OCI-LY3 (cell line): ENCODE measurements around the gene NOTCH3.

ENCODE experiments used
- EZH2phosphoT487 ChIP-seq: fragments of 200-600 bp; shearing (Covaris generic); IDR thresholded peaks from 2 replicates; pipeline ENCODE4 v1.6.1; 2018; ENCODE audit warnings: antibody characterized with exemption, mixed run types, low read depth
- TF ChIP-seq, protein P1 (sequence below): fragments of 200-600, 300-600 bp; sonication (generic); IDR thresholded peaks from 2 replicates; pipeline ENCODE4 v1.5.1; 2014; ENCODE audit warnings: antibody characterized with exemption, low read length, low read depth

DNA sequence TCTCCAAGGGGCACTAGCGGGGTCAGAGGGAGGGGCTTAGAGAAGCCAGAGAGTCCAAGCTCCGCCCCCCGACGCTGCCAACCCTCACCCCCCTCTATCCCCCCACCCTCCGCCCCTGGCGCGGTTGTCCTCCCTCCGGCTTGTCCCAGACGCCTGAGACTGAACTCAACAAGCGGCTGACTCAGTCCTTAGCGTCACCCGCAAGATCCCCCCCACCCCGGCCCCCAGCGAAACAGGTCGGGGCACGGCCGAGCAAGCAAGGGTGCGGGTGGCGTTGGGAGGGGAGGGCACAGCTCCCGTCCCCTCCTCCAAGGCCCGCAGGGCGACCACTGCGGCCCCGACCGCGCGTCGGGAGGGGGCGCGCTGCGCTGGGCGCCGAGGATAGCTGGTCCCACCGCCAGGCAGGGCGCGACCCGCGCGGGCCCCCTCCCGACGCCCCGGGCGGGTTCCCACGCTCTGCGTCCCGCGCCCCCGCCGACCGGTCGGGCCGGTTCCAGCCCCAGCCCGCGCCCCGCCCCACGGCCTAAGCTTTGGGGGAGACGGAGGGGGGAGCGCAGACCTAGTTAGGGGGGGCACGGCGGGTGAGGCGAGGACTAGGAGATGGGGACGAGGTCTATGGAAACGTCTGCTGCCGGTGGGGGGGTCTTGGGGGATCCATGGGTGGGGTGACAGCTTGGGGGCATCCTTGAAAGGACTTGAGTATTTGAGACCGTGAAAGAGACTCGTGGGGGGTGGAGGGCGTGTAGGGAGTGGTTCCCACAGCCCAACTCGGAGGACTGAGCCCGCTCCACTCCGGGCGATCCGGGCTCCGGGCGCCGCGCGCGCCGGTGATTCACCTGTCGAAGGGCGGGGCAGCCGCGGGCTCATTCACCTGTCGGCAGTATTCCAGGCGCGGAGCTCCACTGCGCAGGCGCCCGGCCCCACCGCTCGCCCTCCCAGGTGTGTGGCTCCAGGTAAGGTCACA lies 5.1 kb downstream of the NOTCH3 start:
- TF ChIP-seq, protein P1, sequence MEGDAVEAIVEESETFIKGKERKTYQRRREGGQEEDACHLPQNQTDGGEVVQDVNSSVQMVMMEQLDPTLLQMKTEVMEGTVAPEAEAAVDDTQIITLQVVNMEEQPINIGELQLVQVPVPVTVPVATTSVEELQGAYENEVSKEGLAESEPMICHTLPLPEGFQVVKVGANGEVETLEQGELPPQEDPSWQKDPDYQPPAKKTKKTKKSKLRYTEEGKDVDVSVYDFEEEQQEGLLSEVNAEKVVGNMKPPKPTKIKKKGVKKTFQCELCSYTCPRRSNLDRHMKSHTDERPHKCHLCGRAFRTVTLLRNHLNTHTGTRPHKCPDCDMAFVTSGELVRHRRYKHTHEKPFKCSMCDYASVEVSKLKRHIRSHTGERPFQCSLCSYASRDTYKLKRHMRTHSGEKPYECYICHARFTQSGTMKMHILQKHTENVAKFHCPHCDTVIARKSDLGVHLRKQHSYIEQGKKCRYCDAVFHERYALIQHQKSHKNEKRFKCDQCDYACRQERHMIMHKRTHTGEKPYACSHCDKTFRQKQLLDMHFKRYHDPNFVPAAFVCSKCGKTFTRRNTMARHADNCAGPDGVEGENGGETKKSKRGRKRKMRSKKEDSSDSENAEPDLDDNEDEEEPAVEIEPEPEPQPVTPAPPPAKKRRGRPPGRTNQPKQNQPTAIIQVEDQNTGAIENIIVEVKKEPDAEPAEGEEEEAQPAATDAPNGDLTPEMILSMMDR: no peak
- no peak for TF ChIP-seq EZH2phosphoT487
